WTC11 (cell line): ENCODE results near the gene NRROS. TPM values are rescaled to one million over a fixed set of nuclear protein-coding genes. Genes with fewer than 3 reads are reported as not detected.

ENCODE experiments used
- ATAC-seq: fragments of 200-7000 bp; cut with Tn5 transposase; 2 replicates; pipeline ENCODE4 v1.10.0; 2021; ENCODE audit warnings: mild to moderate bottlenecking, moderate library complexity
- CTCF ChIA-PET: fragments of 300-600 bp; sonication (Branson Sonifier 250); formaldehyde crosslinking; loops from one replicate; lab custom pipeline; 2021; ENCODE audit warnings: antibody characterized with exemption; lab: Charles Lee
- POLR2A ChIA-PET: fragments of 350-600 bp; sonication (Branson Sonifier 250); formaldehyde crosslinking; loops from one replicate; lab custom pipeline; 2021; ENCODE audit warnings: antibody characterized with exemption; lab: Charles Lee
- DNase-seq: peaks from one replicate; pipeline ENCODE4 v3.0.0; 2021; ENCODE audit warnings: low spot score
- H3K27ac Mint-ChIP-seq: 2 replicates; pipeline ENCODE4 v1.8.0; 2021; ENCODE audit warnings: mixed read lengths
- H3K27me3 Mint-ChIP-seq: 2 replicates; pipeline ENCODE4 v1.8.0; 2021; ENCODE audit warnings: low read depth, mild to moderate bottlenecking, moderate library complexity, mixed read lengths
- H3K36me3 Mint-ChIP-seq: 2 replicates; pipeline ENCODE4 v1.8.0; 2021; ENCODE audit warnings: mixed read lengths
- H3K4me1 Mint-ChIP-seq: 2 replicates; pipeline ENCODE4 v1.8.0; 2022; ENCODE audit warnings: mixed read lengths
- H3K4me3 Mint-ChIP-seq: 2 replicates; pipeline ENCODE4 v1.8.0; 2021; ENCODE audit warnings: mild to moderate bottlenecking, moderate library complexity, mixed read lengths
- H3K9me3 Mint-ChIP-seq: 2 replicates; pipeline ENCODE4 v1.8.0; 2021; ENCODE audit warnings: mixed read lengths
- ATF1 ChIP-seq: sonication (generic); formaldehyde crosslinking; IDR thresholded peaks from 2 replicates; pipeline ENCODE4 v1.8.1; 2023; ENCODE audit warnings: mild to moderate bottlenecking, moderate library complexity, missing genetic modification reagents
- CBFB ChIP-seq: sonication (generic); formaldehyde crosslinking; IDR thresholded peaks from 2 replicates; pipeline ENCODE4 v1.8.1; 2022; ENCODE audit warnings: mild to moderate bottlenecking, low read depth, missing genetic modification reagents
- CREB1 ChIP-seq: sonication (generic); formaldehyde crosslinking; IDR thresholded peaks from 2 replicates; pipeline ENCODE4 v1.8.0; 2023; ENCODE audit warnings: mild to moderate bottlenecking, missing genetic modification reagents
- CTCF ChIP-seq: fragments of 200-600 bp; IDR thresholded peaks from 2 replicates; pipeline ENCODE4 v1.8.0; 2022; ENCODE audit warnings: antibody characterized with exemption
- E2F4 ChIP-seq: sonication (generic); formaldehyde crosslinking; IDR thresholded peaks from 2 replicates; pipeline ENCODE4 v1.8.1; 2022; ENCODE audit warnings: low read depth, mild to moderate bottlenecking, moderate library complexity, missing genetic modification reagents, borderline replicate concordance
- FOXJ3 ChIP-seq: sonication (generic); formaldehyde crosslinking; IDR thresholded peaks from 2 replicates; pipeline ENCODE4 v1.9.0; 2021; ENCODE audit warnings: missing genetic modification reagents, mild to moderate bottlenecking, borderline replicate concordance
- GABPB1 ChIP-seq: sonication (generic); formaldehyde crosslinking; IDR thresholded peaks from 2 replicates; pipeline ENCODE4 v1.8.1; 2023; ENCODE audit warnings: mild to moderate bottlenecking, missing genetic modification reagents
- HMGA2 ChIP-seq: fragments of 250-450 bp; sonication (Bioruptor Pico); IDR thresholded peaks from 2 replicates; pipeline ENCODE4 v1.4.0; 2021; ENCODE audit warnings: mild to moderate bottlenecking, moderate library complexity
- IRF1 ChIP-seq: sonication (generic); formaldehyde crosslinking; IDR thresholded peaks from 2 replicates; pipeline ENCODE4 v1.8.0; 2023; ENCODE audit warnings: missing genetic modification reagents
- JUN ChIP-seq: sonication (generic); formaldehyde crosslinking; IDR thresholded peaks from 2 replicates; pipeline ENCODE4 v1.8.0; 2023; ENCODE audit warnings: mild to moderate bottlenecking, missing genetic modification reagents
- KAT7 ChIP-seq: sonication (generic); formaldehyde crosslinking; IDR thresholded peaks from 2 replicates; pipeline ENCODE4 v1.8.1; 2023; ENCODE audit warnings: missing genetic modification reagents, mild to moderate bottlenecking, borderline replicate concordance
- NFE2L1 ChIP-seq: sonication (generic); formaldehyde crosslinking; IDR thresholded peaks from 2 replicates; pipeline ENCODE4 v1.8.1; 2023; ENCODE audit warnings: missing genetic modification reagents
- NR2C2 ChIP-seq: sonication (generic); formaldehyde crosslinking; IDR thresholded peaks from 2 replicates; pipeline ENCODE4 v1.8.0; 2022; ENCODE audit warnings: mild to moderate bottlenecking, missing genetic modification reagents
- NR3C1 ChIP-seq: sonication (generic); formaldehyde crosslinking; conservative IDR thresholded peaks from 2 replicates; pipeline ENCODE4 v1.8.1; 2023; ENCODE audit warnings: low read depth, mild to moderate bottlenecking, missing genetic modification reagents
- RORB ChIP-seq: fragments of 250-450 bp; sonication (Bioruptor Pico); IDR thresholded peaks from 2 replicates; pipeline ENCODE4 v1.9.0; 2021; ENCODE audit warnings: mild to moderate bottlenecking
- SMAD4 ChIP-seq: sonication (generic); formaldehyde crosslinking; IDR thresholded peaks from 2 replicates; pipeline ENCODE4 v1.8.0; 2022; ENCODE audit warnings: mild to moderate bottlenecking, missing genetic modification reagents
- SOX15 ChIP-seq: fragments of 250-450 bp; sonication (Bioruptor Pico); IDR thresholded peaks from 2 replicates; pipeline ENCODE4 v1.9.0; 2021; ENCODE audit warnings: mild to moderate bottlenecking
- SP1 ChIP-seq: sonication (generic); formaldehyde crosslinking; conservative IDR thresholded peaks from 2 replicates; pipeline ENCODE4 v1.8.1; 2022; ENCODE audit warnings: missing genetic modification reagents
- TEAD1 ChIP-seq: sonication (generic); formaldehyde crosslinking; IDR thresholded peaks from 2 replicates; pipeline ENCODE4 v1.8.0; 2022; ENCODE audit warnings: mild to moderate bottlenecking, missing genetic modification reagents
- USF1 ChIP-seq: sonication (generic); formaldehyde crosslinking; IDR thresholded peaks from 2 replicates; pipeline ENCODE4 v1.8.0; 2022; ENCODE audit warnings: mild to moderate bottlenecking, missing genetic modification reagents
- ZBTB21 ChIP-seq: sonication (generic); formaldehyde crosslinking; IDR thresholded peaks from 2 replicates; pipeline ENCODE4 v1.8.1; 2023; ENCODE audit warnings: mild to moderate bottlenecking, missing genetic modification reagents, borderline replicate concordance
- ZNF219 ChIP-seq: sonication (generic); formaldehyde crosslinking; IDR thresholded peaks from 2 replicates; pipeline ENCODE4 v1.8.0; 2023; ENCODE audit warnings: missing genetic modification reagents, mild to moderate bottlenecking, borderline replicate concordance
- total RNA-seq: library from RNA; stranded (reverse); gene quantifications from 3 replicates; pipeline ENCODE4 v1.2.3, GENCODE V29; 2021
- TF ChIP-seq, protein P1 (sequence below): sonication (generic); formaldehyde crosslinking; conservative IDR thresholded peaks from 2 replicates; pipeline ENCODE4 v1.8.1; 2022; ENCODE audit warnings: mild to moderate bottlenecking, missing genetic modification reagents
- TF ChIP-seq, protein P2 (sequence below): sonication (generic); formaldehyde crosslinking; IDR thresholded peaks from 2 replicates; pipeline ENCODE4 v1.8.0; 2022; ENCODE audit warnings: mild to moderate bottlenecking, missing genetic modification reagents
- TF ChIP-seq, protein P3 (sequence below): sonication (generic); formaldehyde crosslinking; IDR thresholded peaks from 2 replicates; pipeline ENCODE4 v1.8.0; 2023; ENCODE audit warnings: missing genetic modification reagents, mild to moderate bottlenecking, borderline replicate concordance

The NRROS gene
- total RNA-seq, 1 experiment from 2014 or later: 3.1 TPM

DNA sequence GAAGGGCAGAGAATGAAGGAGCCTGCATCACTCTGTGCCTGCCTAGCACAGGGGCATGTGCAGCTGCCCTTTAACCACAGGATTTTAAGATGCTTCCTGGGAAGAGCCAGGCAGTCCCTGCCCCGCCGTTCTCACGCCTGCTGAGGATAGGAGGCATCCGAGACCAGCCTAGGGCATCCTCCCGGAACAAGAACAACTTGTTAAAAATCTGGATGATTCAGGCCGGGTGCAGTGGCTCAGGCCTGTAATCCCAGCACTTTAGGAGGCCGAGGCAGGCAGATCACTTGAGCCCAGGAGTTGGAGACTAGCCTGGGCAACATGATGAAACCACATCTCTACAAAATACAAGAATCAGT lies 15.2 kb downstream of the NRROS start:
- Mint-ChIP-seq H3K4me1 (peaks cover 25% of the 10 kb centered on the region), H3K36me3 (no peaks in the 10 kb centered on the region), H3K9me3 (no peaks in the 10 kb centered on the region), H3K27me3 (no peaks in the 10 kb centered on the region), H3K27ac (0 out of 2 replicates have a peak overlapping the region, but pooled peaks have one; percentile 52), H3K4me3 (no peak overlapping the region)
- ChIA-PET POLR2A (no interaction called here), CTCF (interaction anchor here (1.9 kb wide), 1 partner anchor 35 kb away, joined by 5 read pairs; no protein-coding TSS in a partner anchor)
- DNase-seq (no peak), ATAC-seq (no peak)
- no peak for TF ChIP-seq ZNF219 (CRISPR knock-in tag)
- no peak for TF ChIP-seq USF1
- TF ChIP-seq, protein P1, sequence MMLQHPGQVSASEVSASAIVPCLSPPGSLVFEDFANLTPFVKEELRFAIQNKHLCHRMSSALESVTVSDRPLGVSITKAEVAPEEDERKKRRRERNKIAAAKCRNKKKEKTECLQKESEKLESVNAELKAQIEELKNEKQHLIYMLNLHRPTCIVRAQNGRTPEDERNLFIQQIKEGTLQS (CRISPR knock-in tag): no peak
- no peak for TF ChIP-seq FOXJ3 (CRISPR knock-in tag)
- no peak for TF ChIP-seq TEAD1 (CRISPR knock-in tag)
- TF ChIP-seq CREB1 (CRISPR knock-in tag): no peak
- TF ChIP-seq HMGA2 (CRISPR knock-in tag): no peak
- no peak for TF ChIP-seq ZBTB21 (CRISPR knock-in tag)
- no peak for TF ChIP-seq CTCF
- no peak for TF ChIP-seq NR3C1 (CRISPR knock-in tag)
- TF ChIP-seq GABPB1: no peak
- no peak for TF ChIP-seq RORB
- TF ChIP-seq ATF1 (CRISPR knock-in tag): no peak
- no peak for TF ChIP-seq SOX15 (CRISPR knock-in tag)
- TF ChIP-seq SMAD4 (CRISPR knock-in tag): no peak
- TF ChIP-seq, all 79 proteins: peak for 0

- Mint-ChIP-seq H3K36me3 (no peaks in the 10 kb centered on the region), H3K4me1 (peaks cover 21% of the 10 kb centered on the region), H3K9me3 (no peaks in the 10 kb centered on the region), H3K4me3 (no peak overlapping the region), H3K27me3 (no peaks in the 10 kb centered on the region), H3K27ac (no peak overlapping the region)
- ATAC-seq: no peak
- ChIA-PET POLR2A (no interaction called here), CTCF (interaction anchor here (0.7 kb wide), 1 partner anchor 908 kb away, joined by 3 read pairs; no protein-coding TSS in a partner anchor)
- no peak for TF ChIP-seq TEAD1 (CRISPR knock-in tag)
- no peak for TF ChIP-seq E2F4 (CRISPR knock-in tag)
- TF ChIP-seq, protein P2, sequence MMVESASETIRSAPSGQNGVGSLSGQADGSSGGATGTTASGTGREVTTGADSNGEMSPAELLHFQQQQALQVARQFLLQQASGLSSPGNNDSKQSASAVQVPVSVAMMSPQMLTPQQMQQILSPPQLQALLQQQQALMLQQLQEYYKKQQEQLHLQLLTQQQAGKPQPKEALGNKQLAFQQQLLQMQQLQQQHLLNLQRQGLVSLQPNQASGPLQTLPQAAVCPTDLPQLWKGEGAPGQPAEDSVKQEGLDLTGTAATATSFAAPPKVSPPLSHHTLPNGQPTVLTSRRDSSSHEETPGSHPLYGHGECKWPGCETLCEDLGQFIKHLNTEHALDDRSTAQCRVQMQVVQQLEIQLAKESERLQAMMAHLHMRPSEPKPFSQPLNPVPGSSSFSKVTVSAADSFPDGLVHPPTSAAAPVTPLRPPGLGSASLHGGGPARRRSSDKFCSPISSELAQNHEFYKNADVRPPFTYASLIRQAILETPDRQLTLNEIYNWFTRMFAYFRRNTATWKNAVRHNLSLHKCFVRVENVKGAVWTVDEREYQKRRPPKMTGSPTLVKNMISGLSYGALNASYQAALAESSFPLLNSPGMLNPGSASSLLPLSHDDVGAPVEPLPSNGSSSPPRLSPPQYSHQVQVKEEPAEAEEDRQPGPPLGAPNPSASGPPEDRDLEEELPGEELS (CRISPR knock-in tag): no peak
- no peak for TF ChIP-seq JUN (CRISPR knock-in tag)
- TF ChIP-seq SMAD4 (CRISPR knock-in tag): no peak
- no peak for TF ChIP-seq NFE2L1 (CRISPR knock-in tag)
- TF ChIP-seq ZBTB21 (CRISPR knock-in tag): no peak
- no peak for TF ChIP-seq SP1
- TF ChIP-seq IRF1 (CRISPR knock-in tag): no peak
- TF ChIP-seq, protein P3, sequence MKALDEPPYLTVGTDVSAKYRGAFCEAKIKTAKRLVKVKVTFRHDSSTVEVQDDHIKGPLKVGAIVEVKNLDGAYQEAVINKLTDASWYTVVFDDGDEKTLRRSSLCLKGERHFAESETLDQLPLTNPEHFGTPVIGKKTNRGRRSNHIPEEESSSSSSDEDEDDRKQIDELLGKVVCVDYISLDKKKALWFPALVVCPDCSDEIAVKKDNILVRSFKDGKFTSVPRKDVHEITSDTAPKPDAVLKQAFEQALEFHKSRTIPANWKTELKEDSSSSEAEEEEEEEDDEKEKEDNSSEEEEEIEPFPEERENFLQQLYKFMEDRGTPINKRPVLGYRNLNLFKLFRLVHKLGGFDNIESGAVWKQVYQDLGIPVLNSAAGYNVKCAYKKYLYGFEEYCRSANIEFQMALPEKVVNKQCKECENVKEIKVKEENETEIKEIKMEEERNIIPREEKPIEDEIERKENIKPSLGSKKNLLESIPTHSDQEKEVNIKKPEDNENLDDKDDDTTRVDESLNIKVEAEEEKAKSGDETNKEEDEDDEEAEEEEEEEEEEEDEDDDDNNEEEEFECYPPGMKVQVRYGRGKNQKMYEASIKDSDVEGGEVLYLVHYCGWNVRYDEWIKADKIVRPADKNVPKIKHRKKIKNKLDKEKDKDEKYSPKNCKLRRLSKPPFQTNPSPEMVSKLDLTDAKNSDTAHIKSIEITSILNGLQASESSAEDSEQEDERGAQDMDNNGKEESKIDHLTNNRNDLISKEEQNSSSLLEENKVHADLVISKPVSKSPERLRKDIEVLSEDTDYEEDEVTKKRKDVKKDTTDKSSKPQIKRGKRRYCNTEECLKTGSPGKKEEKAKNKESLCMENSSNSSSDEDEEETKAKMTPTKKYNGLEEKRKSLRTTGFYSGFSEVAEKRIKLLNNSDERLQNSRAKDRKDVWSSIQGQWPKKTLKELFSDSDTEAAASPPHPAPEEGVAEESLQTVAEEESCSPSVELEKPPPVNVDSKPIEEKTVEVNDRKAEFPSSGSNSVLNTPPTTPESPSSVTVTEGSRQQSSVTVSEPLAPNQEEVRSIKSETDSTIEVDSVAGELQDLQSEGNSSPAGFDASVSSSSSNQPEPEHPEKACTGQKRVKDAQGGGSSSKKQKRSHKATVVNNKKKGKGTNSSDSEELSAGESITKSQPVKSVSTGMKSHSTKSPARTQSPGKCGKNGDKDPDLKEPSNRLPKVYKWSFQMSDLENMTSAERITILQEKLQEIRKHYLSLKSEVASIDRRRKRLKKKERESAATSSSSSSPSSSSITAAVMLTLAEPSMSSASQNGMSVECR (CRISPR knock-in tag): no peak
- TF ChIP-seq KAT7 (CRISPR knock-in tag): no peak
- no peak for TF ChIP-seq NR2C2 (CRISPR knock-in tag)
- TF ChIP-seq CBFB (CRISPR knock-in tag): no peak
- DNase-seq: no peak
These were observed 16.0 kb downstream of the NRROS start for GRCh38 chr3:196655496-196655895.
